CD4-positive, alpha-beta T cell treated with Interleukin-6 at 100 ng/mL for 8 hours (primary cell): ENCODE results near the gene TAF4.
A peak's percentile ranks its signal among the peaks of the same experiment; 100 is the strongest.
"Not testable (repeated sequence)": the region's sequence is repeated elsewhere in the genome, so short reads cannot be mapped to it uniquely, and the experiment has no call there.

Experiments
- DNase-seq: peaks from one replicate; pipeline ENCODE4 v3.0.0-alpha.2; 2020; ENCODE audit warnings: mixed read lengths, low spot score

TAF4 gene

DNA sequence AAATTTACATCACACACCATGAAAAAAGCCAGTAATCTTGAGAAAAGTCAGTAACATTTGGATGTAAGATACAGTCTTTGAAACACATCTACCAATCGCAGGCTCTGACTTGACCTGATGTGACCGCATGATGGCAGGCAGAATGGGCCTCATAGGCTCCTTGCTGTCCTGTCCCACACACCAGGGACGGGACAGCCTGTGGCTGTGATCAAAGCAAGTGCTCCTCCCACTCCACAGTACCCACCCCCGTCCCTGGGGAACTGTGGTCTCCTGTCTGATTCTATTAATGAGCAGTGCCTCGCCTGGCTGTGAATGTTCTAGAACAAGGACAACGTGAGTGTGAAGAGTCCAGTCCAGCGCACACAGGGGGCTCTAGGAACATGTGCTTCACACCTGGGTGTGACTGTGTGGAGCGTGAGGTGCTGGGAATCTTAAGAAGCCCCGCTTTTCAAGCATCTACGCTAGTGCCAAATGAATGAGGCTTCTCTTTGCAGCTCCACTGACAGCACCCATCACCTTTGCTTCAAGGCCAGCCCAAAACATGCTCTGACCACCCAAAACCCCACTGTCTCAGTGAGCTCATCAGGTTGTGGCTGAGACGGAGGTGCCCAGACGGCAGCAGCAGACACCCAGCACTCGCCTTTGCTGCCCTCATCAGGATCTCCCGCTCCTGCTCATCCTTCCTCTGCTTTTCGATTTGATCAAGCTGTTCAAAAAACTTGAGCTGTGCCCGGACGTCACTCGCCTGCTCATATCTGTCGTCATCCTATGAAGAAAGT, 67.1 kb downstream of the TAF4 start:
- DNase-seq = no peak

- DNase-seq = no peak
Observed at GRCh38 chr20:61997891-61998290, 67.8 kb downstream of the TAF4 start.

GRCh38 chr20:61997372-61997771, 68.3 kb downstream of the TAF4 start:
- no peak for DNase-seq

- DNase-seq = no peak
Observed at GRCh38 chr20:61994546-61994945, 71.1 kb downstream of the TAF4 start.

DNA sequence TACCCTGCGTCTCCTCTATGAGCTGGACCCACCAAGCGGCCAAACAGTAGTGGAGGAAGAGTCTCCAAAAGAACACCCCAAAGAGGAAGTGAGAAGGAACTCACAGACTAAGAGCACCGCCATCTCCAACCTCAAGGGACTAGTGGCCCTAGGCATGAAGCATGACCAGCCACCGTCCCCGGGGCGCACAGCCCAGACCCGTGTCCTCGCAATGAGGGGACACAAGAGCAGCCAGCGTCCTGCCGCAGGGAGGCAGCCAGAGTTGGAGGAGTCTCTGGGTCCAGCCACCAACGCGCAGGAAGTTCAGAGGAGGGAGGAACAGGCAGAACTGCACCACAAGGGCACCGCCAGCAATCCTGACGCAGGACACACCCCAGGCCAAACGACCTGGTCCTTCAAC, 72.6 kb downstream of the TAF4 start:
- DNase-seq = no peak

DNA sequence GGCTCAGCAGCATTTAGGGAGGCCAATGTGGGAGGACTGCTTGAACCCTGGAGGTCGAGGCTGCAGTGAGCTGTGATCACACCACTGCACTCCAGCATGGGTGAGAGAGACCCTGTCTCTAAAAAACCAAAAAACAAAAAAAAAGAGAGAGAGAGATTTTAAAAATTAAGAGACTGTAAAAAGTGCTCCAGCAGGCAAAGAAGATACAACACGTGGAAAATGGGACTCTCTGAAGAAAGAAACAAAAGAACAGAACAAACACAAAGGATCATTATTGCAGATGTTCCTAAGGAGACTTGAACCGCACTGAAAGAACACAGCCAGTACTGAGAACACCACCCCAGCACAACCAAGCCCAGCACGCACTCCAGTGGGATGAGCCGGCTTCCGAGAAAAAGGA, 74.2 kb downstream of the TAF4 start:
- DNase-seq = no peak

DNA sequence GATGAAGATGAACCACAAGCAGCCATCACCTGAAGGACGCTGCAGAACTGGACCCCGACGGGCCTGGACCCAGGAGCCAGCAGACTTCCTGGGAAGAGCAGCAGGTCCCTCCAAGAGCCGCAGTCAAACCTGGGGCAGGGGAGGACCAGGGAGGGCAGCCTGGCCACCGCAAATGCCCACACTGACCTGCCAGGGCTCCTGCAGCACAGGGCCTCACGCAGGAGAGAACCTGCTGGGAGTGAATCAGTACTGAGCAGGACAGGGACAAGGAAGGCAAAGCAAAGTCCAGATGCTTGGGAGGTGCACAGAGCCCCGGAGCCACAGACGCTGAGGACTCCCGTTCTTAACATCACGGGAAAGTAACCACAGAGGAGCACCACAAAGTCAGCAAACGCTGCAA, 75.2 kb downstream of the TAF4 start:
- no peak for DNase-seq

DNA sequence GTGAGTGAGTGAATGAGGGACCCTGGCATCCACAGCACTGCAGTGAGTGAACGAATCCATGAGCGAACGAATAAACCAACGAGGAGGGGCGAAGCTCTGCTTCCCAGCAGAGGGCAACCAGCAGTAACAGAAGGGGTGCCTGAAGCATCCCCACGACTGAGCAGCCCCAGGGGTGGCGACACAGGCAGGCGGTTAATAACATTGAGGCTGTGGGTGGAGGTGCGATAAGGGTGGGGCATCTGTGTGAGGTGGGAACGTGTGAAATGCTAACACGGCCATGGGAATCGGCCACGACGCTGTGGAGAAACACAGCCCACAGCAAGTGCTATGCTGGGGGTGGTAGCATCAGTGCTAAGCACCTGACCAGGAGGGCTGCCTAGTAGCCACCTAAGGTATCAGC, 75.9 kb downstream of the TAF4 start:
- DNase-seq = no peak

GRCh38 chr20:61988665-61989064, 77.0 kb downstream of the TAF4 start:
- no peak for DNase-seq

- DNase-seq = no peak
Observed at GRCh38 chr20:61986762-61987321, 78.8 kb downstream of the TAF4 start.

DNA sequence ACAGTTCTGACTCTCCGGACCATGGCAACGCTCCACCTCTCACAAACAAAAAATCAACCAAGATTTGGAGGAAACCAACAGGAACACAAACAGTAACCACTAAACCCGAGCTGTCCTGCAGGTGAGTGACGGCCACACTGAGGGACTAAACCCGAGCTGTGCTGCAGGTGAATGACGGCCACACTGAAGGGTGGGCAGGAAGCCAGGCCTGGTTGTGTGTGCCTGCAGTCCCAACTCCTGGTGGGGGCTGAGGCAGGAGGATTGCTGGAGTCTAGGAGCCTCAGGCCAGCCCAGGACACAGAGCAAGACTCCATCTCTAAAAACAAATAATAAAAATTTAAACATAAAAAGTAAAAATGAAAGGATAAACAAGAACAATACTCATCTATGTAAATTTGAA, 80.6 kb downstream of the TAF4 start:
- no peak for DNase-seq

- not testable (repeated sequence) for DNase-seq
Observed at GRCh38 chr20:61984431-61984830, 81.2 kb downstream of the TAF4 start.

GRCh38 chr20:61983965-61984364, 81.7 kb downstream of the TAF4 start:
- no peak for DNase-seq

GRCh38 chr20:61982951-61983315, 82.7 kb downstream of the TAF4 start:
- DNase-seq = no peak

GRCh38 chr20:61982191-61982950, 83.3 kb downstream of the TAF4 start:
- peak; percentile 8 for DNase-seq

DNA sequence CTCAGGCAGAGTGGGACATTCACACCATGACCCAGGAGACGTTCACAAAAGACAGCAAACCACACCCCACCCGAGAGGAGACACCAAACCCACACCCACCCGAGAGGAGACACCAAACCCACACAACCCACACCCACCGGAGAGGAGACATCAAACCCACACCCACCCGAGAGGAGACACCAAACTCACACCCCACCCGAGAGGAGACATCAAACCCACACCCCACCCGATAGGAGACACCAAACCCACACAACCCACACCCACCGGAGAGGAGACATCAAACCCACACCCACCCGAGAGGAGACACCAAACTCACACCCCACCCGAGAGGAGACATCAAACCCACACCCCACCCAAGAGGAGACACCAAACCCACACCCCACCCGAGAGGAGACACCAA, 84.0 kb downstream of the TAF4 start:
- not testable (repeated sequence) for DNase-seq

DNA sequence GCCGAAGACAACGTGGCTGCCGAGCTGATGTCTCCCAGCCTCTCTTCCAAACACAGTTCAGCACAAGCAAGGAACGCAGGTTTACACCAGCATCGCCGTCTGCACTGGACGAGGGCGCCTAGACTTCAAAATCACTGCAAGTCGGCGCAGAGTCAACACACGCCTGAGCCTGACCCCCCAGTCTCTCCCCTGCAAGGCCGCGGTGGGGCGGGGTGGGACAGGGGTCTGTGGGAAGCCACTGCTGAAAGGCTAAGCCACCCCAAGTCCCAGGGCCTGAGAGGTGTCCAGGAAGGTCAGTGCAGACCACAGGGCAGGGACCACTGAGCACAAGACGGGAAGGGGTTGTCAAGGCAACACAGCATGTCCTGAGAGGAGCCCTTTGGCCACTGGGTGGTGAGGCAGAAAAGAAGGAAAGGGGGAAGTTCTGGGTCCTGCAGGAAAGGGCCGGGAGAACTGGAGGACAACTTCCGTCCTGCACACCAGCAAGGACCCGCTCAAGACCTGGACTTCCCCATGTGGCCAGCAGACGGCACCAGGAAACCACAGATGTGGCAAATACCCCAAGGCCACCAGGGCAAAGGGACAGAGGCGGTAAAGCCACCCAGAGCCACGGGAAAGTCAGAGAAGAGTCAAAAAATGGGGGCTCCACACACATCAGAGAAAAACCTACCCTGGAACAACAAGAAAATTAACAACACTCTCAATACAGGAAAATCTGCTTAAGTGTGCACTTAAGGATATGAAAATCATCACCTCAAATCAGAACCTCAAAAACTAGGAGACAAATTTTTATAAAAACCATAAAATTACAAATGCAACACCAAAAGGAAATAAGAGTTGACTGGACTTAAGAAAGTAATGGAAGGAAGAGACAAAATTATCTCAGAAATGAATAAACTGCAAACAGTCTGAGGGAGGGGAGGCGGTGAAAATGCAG, 84.8 kb downstream of the TAF4 start:
- DNase-seq = no peak

DNA sequence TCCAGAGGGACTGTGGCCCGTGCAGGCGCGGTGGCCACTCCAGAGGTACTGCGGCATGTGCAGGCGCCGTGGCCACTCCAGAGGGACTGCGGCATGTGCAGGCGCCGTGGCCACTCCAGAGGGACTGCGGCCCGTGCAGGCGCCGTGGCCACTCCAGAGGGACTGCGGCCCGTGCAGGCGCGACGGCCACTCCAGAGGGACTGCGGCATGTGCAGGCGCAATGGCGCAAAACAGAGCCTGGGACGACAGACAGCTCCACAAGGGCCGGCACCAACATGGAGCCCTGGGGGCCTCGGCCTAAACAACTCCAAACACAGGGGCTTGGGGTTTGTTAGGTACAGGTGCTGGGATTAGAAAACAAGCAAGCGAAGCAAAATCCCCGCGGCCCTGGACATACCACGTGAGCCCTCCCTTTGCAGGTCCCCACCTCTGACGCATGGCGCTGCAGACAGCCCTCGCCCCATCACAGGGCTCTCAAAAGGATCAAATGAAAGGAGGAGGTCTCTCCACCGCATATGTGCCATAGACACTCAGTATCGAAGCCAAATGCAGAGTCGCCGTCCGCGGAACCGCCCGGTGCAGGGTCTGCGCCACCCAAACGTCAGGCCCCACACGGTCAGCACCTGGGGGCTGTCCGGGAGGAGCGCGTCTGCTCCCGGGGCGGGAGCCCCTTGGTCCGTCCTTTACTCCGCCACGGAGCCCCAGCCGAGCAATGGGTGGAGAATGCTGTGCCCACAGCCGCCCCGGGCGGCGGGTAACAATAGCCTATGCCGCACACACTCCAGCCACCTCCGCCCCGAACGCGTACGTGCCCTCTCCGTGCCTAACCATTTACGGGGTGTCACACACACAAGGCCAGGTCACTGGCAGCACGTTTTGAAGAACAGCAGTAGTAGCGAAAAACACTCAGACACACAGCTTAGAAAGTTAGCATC, 85.7 kb downstream of the TAF4 start:
- no peak for DNase-seq

DNA sequence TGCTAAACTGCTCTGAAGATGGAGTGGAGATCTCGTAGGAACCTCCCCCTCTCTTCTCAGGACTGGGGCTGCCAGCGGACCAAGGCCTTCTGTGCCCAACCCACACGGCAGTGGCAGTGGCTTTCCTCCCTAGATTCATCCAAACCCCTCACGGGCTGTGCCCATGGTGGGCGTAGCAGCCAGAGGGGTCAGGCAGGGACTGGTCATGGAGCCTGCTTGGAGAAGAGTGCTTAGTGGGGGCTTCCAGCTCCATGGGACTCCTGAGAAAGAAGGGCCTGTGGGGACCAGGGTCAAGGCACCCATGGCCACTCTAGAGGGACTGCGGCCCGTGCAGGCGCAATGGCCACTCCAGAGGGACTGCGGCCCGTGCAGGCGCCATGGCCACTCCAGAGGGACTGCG, 86.6 kb downstream of the TAF4 start:
- no peak for DNase-seq

DNA sequence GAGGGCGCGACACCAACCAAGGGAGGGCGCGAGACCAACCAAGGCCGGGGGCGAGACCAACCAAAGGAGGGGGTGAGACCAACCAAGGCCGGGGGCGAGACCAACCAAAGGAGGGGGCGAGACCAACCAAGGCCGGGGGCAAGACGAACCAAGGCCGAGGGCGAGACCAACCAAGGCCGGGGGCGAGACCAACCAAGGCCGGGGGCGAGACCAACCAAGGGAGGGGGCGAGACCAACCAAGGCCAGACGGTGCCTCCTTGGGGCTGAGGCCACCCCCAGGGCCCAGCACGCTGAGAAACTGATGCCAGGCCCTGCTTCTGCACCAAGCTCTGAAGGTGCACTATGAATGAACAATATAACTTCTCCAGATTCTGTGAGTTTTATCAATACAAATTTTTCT, 87.2 kb downstream of the TAF4 start:
- DNase-seq = no peak

- DNase-seq = no peak
Observed at GRCh38 chr20:61977419-61977786, 88.3 kb downstream of the TAF4 start.
